GM13976 (cell line): ENCODE measurements around the gene NR6A1.

ENCODE experiments used
- DNase-seq: peaks from one replicate; pipeline ENCODE4 v3.0.0; 2012; ENCODE audit warnings: low spot score
- CTCF ChIP-seq: IDR thresholded peaks from 2 replicates; pipeline ENCODE4 v1.5.1; 2012; ENCODE audit warnings: borderline replicate concordance, mild to moderate bottlenecking; ENCODE audit not compliant: insufficient read depth; ENCODE audit errors: extremely low read depth, missing control alignments, control extremely low read depth
- in situ Hi-C: fragments of 300-500 bp; cut with MboI; formaldehyde crosslinking; loops from one replicate; pipeline ENCODE4 v1.12.0; 2022; ENCODE audit warnings: low sequenced_read_pairs, mixed read lengths, inconsistent platforms; ENCODE audit not compliant: unreplicated experiment

NR6A1 gene

DNA sequence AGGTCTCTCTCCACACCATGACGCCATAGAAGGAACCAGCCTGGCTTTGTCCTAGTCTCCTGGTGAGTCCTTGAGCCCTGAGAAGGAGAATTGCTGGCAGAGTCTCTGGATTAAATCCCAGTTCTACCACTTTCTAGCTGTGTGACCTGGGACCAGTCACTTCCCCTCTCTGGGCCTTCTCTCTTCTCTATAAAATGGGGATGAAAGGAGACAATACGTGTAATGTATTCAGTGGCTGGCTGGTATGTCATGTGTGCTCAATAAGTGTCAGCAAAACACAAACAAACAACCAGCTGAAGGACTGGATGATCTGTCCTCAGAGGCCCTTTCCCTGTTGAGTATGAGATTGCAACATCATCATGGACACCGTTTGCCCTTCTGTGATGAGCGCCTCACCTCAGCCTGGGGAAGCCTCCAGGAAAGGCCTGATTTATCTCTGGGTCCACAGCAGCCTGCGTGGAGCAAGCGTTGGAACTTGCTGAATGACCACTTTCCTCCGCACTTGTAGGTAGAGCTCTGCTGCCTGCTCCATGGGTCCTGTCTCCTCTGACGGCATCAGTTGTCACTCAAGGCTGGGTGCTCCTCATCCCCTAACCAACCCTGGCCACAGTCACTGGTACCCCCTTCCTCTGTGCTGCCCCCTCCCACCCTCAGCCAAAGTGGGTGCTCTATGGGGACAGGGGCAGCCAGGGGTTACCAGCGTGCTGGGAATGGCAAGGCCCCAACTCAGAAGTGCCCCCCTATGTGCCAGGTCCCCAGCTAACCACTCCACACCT, 260.3 kb downstream of the NR6A1 start:
- DNase-seq = no peak
- in situ Hi-C loops = no loop called here
- no peak for TF ChIP-seq CTCF

DNA sequence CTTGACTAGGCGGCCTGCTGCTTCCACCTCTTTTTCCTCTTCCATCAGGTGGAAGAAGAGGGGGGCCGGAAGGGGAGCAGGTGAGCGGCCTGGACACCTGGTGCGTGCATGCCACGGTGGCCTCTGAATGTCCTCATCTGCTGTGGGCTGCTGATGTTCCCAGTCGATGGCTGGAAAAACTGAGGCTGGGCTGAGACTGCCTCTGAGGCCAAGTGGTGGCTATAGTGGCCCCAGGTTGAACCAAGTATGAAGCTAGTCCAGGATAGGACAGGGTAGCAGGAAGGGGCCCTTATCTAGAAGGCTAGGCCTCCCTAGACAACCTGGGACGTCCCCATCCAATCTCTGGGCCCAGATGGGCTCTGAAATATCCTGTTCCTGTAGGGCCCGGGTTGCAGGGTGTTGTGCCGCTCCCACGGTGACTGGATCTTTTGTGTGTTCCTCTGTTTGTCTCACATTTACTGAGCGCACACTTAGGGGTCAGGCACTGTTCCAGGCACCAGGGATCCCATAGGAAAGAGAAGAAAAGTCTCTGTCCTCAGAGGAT, 263.2 kb downstream of the NR6A1 start:
- no peak for TF ChIP-seq CTCF
- in situ Hi-C loops = no loop called here
- no peak for DNase-seq

DNA sequence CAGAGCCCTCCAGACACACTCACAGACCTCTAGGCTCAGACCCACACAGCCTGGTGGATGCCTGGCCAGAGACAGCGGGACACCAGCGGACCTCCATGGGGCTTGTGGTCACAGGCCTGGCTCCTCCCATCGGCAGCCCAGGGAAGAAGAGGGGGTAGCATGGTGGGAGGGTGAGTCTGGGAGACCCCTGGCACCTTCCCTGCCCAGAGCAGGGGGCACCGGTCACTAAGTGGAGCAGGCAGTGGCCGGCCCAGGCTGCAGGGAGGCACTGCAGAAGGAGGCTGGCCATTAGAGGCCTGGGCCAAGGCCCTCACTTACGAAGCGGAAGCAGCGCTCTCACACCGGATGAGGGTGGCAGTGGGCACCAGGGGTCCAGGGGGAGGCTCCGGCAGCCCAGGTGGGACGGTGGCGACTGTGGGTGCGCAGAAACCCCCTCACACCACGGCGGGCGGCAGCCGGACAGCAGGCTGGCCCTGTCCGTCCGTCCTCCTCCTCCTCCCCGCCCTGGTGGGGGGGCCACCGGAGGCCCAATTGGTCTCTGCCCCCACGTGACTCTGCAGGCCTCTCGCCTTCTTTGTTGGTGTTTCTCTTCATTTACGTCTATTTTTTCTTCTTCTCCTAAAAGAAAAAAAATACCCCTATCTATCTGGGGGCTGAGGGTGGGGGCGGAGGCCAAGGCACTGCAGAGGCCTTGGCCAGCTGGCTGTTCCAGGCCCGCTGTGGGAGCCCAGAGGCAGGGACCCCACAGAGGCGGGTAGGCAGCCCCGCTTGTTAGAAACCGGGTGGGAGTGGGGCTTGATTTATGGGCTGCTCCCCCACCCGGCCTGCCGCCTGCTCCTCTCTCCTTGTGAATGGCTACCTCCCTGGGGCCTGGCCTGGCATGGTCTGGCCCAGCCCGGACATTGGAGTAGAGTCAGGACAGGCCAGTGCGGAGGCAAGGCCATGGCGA, 263.9 kb downstream of the NR6A1 start, which contains the start of gene NR5A1:
NR5A1 (minus strand) TSS at position 469 of the 949 bp plus-strand sequence. CDS start 4,004 bp downstream, outside the sequence.
- TF ChIP-seq CTCF = no peak
- no peak for DNase-seq
- in situ Hi-C loops = no loop called here

GRCh38 chr9:124506433-124506832, 264.7 kb downstream of the NR6A1 start:
- in situ Hi-C loops = no loop called here
- TF ChIP-seq CTCF = no peak
- no peak for DNase-seq

GRCh38 chr9:124505901-124506346, 265.2 kb downstream of the NR6A1 start:
- in situ Hi-C loops = no loop called here
- no peak for DNase-seq
- no peak for TF ChIP-seq CTCF

- in situ Hi-C loops = no loop called here
- no peak for DNase-seq
- TF ChIP-seq CTCF = no peak
Measured at GRCh38 chr9:124505006-124505900, 265.9 kb downstream of the NR6A1 start.
